Measurements from ENCODE around the gene WDR47.
A peak's percentile ranks its signal among the peaks of the same experiment; 100 is the strongest.
"Not testable (repeated sequence)": the region's sequence is repeated elsewhere in the genome, so short reads cannot be mapped to it uniquely, and the experiment has no call there.

WDR47 gene

DNA sequence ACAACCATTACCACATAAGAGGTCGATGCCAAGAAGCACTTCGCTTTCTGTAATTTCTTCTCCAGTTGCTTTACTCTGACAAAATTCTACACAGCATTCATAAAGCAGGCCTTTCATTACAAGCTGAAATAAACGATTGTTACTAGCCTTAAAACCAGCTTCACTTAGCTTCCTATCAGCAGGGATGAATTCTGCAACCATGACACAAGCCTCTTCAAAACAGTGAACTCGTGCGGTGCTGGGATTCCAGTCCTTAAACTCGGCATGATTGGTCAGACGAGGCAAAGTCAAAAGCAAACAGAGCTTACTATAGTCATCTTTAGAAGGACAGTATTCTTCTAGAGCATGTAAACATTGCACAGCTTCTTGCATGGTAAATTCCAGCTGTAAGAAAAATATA is 30.6 kb downstream of the WDR47 start:
- FAIRE-seq, result no peak
- TF ChIP-seq, protein P1, sequence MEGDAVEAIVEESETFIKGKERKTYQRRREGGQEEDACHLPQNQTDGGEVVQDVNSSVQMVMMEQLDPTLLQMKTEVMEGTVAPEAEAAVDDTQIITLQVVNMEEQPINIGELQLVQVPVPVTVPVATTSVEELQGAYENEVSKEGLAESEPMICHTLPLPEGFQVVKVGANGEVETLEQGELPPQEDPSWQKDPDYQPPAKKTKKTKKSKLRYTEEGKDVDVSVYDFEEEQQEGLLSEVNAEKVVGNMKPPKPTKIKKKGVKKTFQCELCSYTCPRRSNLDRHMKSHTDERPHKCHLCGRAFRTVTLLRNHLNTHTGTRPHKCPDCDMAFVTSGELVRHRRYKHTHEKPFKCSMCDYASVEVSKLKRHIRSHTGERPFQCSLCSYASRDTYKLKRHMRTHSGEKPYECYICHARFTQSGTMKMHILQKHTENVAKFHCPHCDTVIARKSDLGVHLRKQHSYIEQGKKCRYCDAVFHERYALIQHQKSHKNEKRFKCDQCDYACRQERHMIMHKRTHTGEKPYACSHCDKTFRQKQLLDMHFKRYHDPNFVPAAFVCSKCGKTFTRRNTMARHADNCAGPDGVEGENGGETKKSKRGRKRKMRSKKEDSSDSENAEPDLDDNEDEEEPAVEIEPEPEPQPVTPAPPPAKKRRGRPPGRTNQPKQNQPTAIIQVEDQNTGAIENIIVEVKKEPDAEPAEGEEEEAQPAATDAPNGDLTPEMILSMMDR (IDR thresholded peaks at IDR 0.05; ENCODE audit: insufficient read depth, missing control alignments), result no peak

DNA sequence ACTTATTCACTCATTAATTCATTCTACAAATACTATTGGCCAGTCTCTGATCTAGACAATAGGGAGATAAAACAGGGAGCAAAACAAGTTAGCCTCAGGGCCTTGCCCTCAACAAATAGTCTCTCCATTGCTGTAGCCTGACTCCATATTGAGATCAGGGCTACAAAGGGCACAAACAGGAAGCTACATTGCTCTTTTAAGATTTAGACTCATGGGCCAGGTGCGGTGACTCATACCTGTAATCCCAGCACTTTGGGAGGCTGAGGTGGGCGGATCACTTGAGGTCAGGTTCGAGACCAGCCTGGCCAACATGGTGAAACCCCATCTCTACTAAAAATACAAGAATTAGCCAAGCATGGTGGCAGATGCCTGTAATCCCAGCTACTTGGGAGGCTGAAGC is 45.3 kb downstream of the WDR47 start:
- DNase-seq (ENCODE audit: insufficient read length, low spot score); FAIRE-seq: not testable (repeated sequence)

More for the DNA sequence above, 30.6 kb downstream of the WDR47 start:
- no peak for DNase-seq (ENCODE audit: insufficient read length, low spot score)

DNA sequence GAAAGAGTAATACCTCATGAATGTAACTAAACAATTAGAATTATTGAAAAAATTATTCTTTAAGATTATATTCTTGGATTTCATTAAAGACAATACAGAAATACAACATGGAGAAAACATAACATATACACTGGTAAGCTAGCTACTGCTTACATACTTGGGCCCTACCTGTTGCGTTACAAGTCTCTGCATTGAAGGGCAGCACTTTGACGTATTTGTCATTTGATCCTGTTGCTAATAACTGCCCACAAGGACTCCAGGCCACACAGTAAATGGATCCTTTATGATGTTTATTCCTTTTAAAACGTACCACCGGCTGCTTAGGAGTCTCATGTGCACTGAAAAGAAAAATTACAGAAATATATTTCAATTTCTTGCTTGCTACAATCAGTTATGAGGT is 58.8 kb downstream of the WDR47 start:
- DNase-seq (ENCODE audit: insufficient read length, low spot score), result no peak
- peak; percentile 25 for FAIRE-seq
- TF ChIP-seq, protein P1 (IDR thresholded peaks at IDR 0.05; ENCODE audit: insufficient read depth, missing control alignments), result no peak

DNA sequence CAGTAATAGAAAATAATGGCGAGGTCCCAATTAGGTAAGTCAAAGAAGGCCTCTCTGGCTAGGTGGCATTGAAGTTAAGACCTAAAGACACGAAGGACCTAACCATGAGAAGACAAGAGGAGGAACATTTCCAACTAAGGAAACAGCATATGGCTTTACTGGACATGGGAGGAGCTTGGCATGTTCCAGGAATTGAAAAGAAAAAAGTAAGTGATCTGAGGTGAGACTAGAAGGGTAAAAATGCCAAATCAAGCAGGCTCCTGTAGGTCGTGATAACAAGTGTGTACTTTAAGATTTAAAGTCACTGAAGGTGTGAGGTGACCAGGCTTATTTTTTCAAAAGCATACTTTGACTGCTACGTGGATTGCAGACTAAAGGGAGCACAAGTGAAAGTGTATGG is 65.2 kb downstream of the WDR47 start:
- TF ChIP-seq, protein P1 (IDR thresholded peaks at IDR 0.05; ENCODE audit: insufficient read depth, missing control alignments), result no peak
- no peak for DNase-seq (ENCODE audit: insufficient read length, low spot score)
- FAIRE-seq, result no peak

DNA sequence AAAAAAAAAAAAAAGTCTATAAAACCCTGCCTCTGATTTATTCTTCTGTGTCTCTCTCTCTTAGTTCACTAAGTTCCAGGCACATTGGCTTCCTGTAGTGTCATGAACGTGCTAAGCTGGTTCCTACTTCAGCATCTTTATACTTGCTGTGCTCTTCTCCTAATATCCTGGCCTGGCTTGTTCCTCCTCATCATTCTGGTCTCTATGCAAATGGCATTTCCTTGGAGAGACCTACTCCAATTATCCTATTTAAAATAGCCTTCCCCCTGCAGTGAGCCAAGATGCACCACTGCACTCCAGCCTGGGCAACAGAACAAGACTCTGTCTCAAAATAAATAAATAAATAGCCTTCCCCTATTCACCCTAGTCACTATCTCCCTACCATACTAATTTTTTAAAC is 69.0 kb downstream of the WDR47 start:
- no peak for FAIRE-seq
- TF ChIP-seq, protein P1 (IDR thresholded peaks at IDR 0.05; ENCODE audit: insufficient read depth, missing control alignments), result no peak
- DNase-seq (ENCODE audit: insufficient read length, low spot score), result no peak

DNA sequence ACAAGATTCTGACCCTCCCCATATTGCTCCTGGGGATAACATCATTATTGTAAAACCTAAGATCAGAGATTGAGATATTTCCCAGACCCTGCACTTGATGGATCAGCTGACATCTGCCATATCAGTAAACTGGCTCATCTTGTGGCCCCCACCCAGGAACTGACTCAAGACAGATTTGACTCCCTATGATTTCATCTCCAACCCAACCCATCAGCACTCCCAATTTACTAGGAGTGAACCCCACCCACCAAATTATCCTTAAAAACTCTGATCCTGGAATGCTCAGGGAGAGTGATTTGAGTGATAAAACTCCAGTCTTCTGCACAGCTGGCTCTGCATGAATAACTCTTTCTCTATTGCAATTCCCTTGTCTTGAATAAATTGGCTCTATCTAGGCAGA is 72.6 kb downstream of the WDR47 start:
- no peak for DNase-seq (ENCODE audit: insufficient read length, low spot score)
- no peak for FAIRE-seq
- TF ChIP-seq, protein P1 (IDR thresholded peaks at IDR 0.05; ENCODE audit: insufficient read depth, missing control alignments), result no peak

DNA sequence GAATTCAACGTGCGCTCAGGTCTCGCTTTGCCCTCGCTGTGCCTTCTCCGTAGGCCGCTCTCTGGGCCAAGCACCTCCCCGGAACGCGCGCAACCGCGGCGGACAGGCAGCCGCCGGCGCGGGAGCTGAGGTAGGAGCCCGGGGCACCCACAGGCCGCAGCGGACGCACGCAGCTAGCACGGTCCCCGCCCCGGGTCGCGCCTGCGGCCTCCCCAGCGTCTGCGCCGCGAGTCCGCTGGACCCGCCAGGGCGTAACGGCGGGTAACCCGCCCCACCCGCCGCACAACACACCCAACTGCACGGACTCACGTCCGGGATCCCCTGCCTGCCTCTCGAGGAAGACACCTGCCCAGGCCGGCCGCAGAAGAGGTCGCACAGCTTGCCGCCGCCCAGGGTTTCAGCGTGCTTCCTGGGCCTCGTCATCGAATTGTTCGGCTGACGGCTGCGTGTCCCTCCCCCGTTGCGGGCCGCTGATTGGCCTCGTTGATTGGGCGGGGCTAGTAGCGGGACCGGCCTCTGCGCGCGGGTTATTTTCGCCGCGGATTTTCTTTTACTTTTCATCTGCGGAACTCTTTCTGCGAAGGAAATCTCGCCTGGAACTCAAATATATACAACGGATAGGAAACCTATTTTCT is 78.7 kb downstream of the WDR47 start, which contains the start of gene CLCC1:
TSS of gene CLCC1 (minus strand) at position 433 of the 635 bp plus-strand sequence. CDS start 13,047 bp downstream, outside the sequence.
- DNase-seq (ENCODE audit: insufficient read length, low spot score) (peak; percentile 92), FAIRE-seq (no peak)

More for the DNA sequence above, 78.7 kb downstream of the WDR47 start, which contains the start of gene CLCC1:
- TF ChIP-seq, protein P1 (IDR thresholded peaks at IDR 0.05; ENCODE audit: insufficient read depth, missing control alignments), result no peak

Measured in D721Med (cell line).